ENCODE measurements around the gene AHRR. TPM values are rescaled to one million over a fixed set of nuclear protein-coding genes. Genes with fewer than 3 reads are reported as not detected.

The AHRR gene
- total and polyA plus RNA-seq, 2 of the 4 experiments (the other 2 are of a cell fraction): 15.6 to 37.1 TPM

GRCh38 chr5:419970-420369 lies 98.5 kb downstream of the AHRR start:
- no peak overlapping the region for H2BK5ac ChIP-seq (ENCODE audit: low read depth, low read length, poor library complexity, severe bottlenecking)
- no peaks in the 10 kb centered on the region for H3K27me3 ChIP-seq (ENCODE audit: control insufficient read depth, insufficient read depth, low read length)
- no peak for ATAC-seq (ENCODE audit: low read depth)
- ChIA-PET POLR2A (ENCODE audit: unreplicated experiment) (no interaction called here), CTCF (no interaction called here)
- no peak overlapping the region for H2BK20ac ChIP-seq (ENCODE audit: low read depth, low read length)
- peaks cover 7% of the 10 kb centered on the region for H3K9me1 ChIP-seq (ENCODE audit: insufficient read depth, low read length)
- no peak overlapping the region for H4K8ac ChIP-seq (ENCODE audit: low read depth in 2 of 2, low read length in 2 of 2)
- TF ChIP-seq CHD1 (IDR thresholded peaks at IDR 0.05; ENCODE audit: low read depth, low read length): no peak
- TF ChIP-seq CEBPB (IDR thresholded peaks at IDR 0.05; ENCODE audit: low read depth, low read length): peak; percentile 92
- dilution Hi-C loops (cut with HindIII; ENCODE audit: low sequenced_read_pairs, unreplicated experiment): no loop called here
- no peak overlapping the region; the same call in 1 of the 2 replicates for H3K56ac ChIP-seq (ENCODE audit: extremely low read depth, insufficient read depth, low read length)
- H3K79me1 ChIP-seq (ENCODE audit: low read depth in 1 of 2, low read length in 2 of 2): peaks cover 7 to 70% of the 10 kb centered on the region in 2 experiments; a peak in 3 of 4 replicates
- H4K20me1 ChIP-seq (ENCODE audit: insufficient read depth, low read length): no peaks in the 10 kb centered on the region; the same call in 1 of the 2 replicates
- peaks cover 12% of the 10 kb centered on the region for H3K4me1 ChIP-seq (ENCODE audit: control insufficient read depth, insufficient read depth, low read length)
- 0 out of 2 replicates have a peak overlapping the region, but pooled peaks have one; percentile 16 for H2BK120ac ChIP-seq (ENCODE audit: low read depth, low read length)
- H2BK15ac ChIP-seq (ENCODE audit: low read depth, low read length): no peak overlapping the region
- no peak overlapping the region for H3K23ac ChIP-seq (ENCODE audit: low read depth, low read length)
- no peak overlapping the region for H2AFZ ChIP-seq (replicated peaks; ENCODE audit: low read length, poor library complexity)
- no peak overlapping the region for H4K5ac ChIP-seq (ENCODE audit: low read depth, low read length)
- in situ Hi-C loops (cut with MboI; ENCODE audit: low sequenced_read_pairs): no loop called here
- H3K18ac ChIP-seq (ENCODE audit: low read depth, low read length): no peak overlapping the region
- no peak overlapping the region for H3K27ac ChIP-seq (ENCODE audit: insufficient read depth, low read length)
- intact Hi-C loops (cut with micrococcal nuclease): no loop called here
- H3K36me3 ChIP-seq (ENCODE audit: control insufficient read depth, insufficient read depth, low read length): peaks cover 57% of the 10 kb centered on the region
- no peak overlapping the region for H4K91ac ChIP-seq (ENCODE audit: insufficient read depth, low read depth, low read length)
- no peak overlapping the region for H3K4me3 ChIP-seq (ENCODE audit: insufficient read depth, low read depth, low read length)
- no peak overlapping the region for H3K9ac ChIP-seq (ENCODE audit: low read depth, low read length)
- TSS peak; percentile 14 for BruUV-seq (replicated peaks)
- 72% methylated on average over 9 of the region's 12 CpGs; no CpG with 5 or more reads in 1 of the 2 experiments for WGBS, 2 experiments (ENCODE audit: extremely low coverage in 2 of 2, insufficient read length in 1 of 2)
- H3K14ac ChIP-seq (replicated peaks; ENCODE audit: low read depth, low read length): no peak overlapping the region
- H3K4me2 ChIP-seq (ENCODE audit: low read depth, low read length): no peak overlapping the region
- no peak overlapping the region for H2AK5ac ChIP-seq (ENCODE audit: low read depth, low read length)
- H2AK9ac ChIP-seq (replicated peaks; ENCODE audit: low read depth, low read length, poor library complexity): no peak overlapping the region
- no peaks in the 10 kb centered on the region for H3K9me3 ChIP-seq (ENCODE audit: control insufficient read depth, insufficient read depth, low read length)
- no peak for DNase-seq
- H3K4ac ChIP-seq (ENCODE audit: low read depth, low read length): peak overlapping the region; percentile 5; the same call in 1 of the 2 replicates
